ENCODE data around the gene SEMA5B.

GRCh38 chr3:123002100-123002748, 25.3 kb downstream of the SEMA5B start:
- TF ChIP-seq TCF7L2 (IDR thresholded peaks at IDR 0.05; ENCODE audit: borderline replicate concordance, low read depth, low read length) (no peak), ELK4 (IDR thresholded peaks at IDR 0.05; ENCODE audit: borderline replicate concordance, low read depth, low read length) (no peak), GLI4 (tag by site-specific recombination; IDR thresholded peaks at IDR 0.05) (no peak), ZBTB8A (tag by site-specific recombination; IDR thresholded peaks at IDR 0.05) (no peak), ZNF239 (tag by site-specific recombination; IDR thresholded peaks at IDR 0.05) (no peak), ZNF423 (tag by site-specific recombination; IDR thresholded peaks at IDR 0.05) (no peak), ZBTB21 (tag by site-specific recombination; IDR thresholded peaks at IDR 0.05) (no peak), ZNF324 (tag by site-specific recombination; IDR thresholded peaks at IDR 0.05) (no peak), SP3 (tag by site-specific recombination; IDR thresholded peaks at IDR 0.05) (no peak), ZNF404 (tag by site-specific recombination; IDR thresholded peaks at IDR 0.05) (no peak)
- TF ChIP-seq, protein P1, sequence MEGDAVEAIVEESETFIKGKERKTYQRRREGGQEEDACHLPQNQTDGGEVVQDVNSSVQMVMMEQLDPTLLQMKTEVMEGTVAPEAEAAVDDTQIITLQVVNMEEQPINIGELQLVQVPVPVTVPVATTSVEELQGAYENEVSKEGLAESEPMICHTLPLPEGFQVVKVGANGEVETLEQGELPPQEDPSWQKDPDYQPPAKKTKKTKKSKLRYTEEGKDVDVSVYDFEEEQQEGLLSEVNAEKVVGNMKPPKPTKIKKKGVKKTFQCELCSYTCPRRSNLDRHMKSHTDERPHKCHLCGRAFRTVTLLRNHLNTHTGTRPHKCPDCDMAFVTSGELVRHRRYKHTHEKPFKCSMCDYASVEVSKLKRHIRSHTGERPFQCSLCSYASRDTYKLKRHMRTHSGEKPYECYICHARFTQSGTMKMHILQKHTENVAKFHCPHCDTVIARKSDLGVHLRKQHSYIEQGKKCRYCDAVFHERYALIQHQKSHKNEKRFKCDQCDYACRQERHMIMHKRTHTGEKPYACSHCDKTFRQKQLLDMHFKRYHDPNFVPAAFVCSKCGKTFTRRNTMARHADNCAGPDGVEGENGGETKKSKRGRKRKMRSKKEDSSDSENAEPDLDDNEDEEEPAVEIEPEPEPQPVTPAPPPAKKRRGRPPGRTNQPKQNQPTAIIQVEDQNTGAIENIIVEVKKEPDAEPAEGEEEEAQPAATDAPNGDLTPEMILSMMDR (tag by site-specific recombination; IDR thresholded peaks at IDR 0.05) = no peak
- TF ChIP-seq, protein P2, sequence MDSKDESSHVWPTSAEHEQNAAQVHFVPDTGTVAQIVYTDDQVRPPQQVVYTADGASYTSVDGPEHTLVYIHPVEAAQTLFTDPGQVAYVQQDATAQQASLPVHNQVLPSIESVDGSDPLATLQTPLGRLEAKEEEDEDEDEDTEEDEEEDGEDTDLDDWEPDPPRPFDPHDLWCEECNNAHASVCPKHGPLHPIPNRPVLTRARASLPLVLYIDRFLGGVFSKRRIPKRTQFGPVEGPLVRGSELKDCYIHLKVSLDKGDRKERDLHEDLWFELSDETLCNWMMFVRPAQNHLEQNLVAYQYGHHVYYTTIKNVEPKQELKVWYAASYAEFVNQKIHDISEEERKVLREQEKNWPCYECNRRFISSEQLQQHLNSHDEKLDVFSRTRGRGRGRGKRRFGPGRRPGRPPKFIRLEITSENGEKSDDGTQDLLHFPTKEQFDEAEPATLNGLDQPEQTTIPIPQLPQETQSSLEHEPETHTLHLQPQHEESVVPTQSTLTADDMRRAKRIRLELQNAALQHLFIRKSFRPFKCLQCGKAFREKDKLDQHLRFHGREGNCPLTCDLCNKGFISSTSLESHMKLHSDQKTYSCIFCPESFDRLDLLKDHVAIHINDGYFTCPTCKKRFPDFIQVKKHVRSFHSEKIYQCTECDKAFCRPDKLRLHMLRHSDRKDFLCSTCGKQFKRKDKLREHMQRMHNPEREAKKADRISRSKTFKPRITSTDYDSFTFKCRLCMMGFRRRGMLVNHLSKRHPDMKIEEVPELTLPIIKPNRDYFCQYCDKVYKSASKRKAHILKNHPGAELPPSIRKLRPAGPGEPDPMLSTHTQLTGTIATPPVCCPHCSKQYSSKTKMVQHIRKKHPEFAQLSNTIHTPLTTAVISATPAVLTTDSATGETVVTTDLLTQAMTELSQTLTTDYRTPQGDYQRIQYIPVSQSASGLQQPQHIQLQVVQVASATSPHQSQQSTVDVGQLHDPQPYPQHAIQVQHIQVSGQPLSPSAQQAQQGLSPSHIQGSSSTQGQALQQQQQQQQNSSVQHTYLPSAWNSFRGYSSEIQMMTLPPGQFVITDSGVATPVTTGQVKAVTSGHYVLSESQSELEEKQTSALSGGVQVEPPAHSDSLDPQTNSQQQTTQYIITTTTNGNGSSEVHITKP (tag by site-specific recombination; IDR thresholded peaks at IDR 0.05) = no peak

All from HEK293 (cell line).